NCI-H2227 (cell line): ENCODE measurements around the gene ANO4.
A peak's percentile ranks its signal among the peaks of the same experiment; 100 is the strongest.

Source experiments
- DNase-seq: peaks from one replicate; lab custom pipeline; 2025; ENCODE audit not compliant: unreplicated experiment; lab: John Stamatoyannopoulos, UW

Gene ANO4

DNA sequence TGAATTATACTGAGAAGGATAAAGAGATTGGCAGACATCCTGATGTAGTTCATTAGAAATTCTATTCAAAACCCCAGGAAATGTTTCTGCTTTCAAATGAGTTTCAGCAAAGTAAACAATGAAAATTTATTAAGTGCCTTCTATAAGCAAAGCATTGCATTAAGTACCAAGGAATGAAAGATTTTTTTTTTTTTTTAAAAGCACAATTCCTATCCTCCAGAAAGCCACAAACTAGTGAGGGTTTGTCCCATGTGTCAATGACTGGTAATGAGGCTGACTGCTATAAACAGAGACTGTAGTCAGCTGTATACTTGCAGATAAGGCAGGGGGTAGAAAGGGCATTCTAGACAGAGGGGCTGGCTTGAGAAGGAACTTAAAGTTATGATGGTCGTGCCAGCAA is 6.7 kb downstream of the ANO4 start:
- no peak for DNase-seq

DNA sequence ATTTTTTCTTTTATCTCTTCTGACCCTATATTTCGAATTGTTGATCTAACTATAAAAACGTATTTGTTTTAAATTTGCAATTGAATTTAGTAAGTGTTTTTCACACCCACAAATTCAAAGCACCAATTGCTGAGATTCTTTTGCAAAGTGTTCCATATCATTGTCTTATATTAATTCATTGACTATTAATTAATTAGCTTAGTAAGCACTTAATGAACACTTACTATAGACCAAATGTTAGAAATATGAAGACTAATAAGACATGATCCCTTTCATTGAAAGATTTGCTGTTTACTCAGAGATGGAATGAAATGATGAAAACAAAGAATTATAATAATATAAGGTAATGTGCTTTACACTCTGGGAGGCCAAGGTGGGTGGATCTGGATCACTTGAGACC is 14.2 kb downstream of the ANO4 start:
- no peak for DNase-seq

DNA sequence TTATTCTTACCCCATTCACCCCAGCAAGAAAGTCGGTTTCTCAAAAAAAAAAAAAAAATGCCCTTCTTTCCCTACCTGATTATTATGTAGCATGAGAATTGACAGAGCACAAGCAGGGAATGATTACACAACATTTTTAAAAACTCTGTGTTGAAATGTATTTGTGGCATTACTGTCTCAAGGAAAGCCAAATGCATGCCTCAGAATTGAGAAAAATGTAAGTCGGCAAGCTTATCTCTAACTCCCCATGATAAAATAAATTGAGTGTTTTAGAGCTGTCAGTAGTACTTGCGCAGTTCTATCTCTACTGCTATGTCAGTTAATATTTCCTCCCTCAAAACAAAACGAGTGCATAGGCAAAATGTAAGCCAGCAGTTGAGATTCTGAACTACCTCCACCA is 25.7 kb downstream of the ANO4 start:
- DNase-seq = no peak

DNA sequence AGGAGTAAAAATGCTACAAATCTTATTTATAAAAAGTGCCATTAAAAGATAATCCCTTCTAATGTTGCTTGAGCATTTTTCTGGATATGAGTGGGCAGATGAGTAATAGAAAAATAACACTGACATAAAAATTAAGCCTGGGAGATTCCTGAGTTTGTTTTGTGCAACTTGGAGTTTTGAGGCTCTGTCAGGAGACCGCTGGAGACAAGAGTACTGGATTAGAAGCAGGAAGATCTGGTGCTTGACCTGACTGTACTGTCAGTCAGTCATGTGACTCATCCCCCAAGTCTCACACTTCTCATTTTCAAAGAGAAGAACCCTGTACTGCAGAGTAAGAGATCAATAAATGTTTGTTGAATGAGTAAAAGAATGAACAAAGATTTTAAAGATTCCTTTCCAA is 29.4 kb downstream of the ANO4 start:
- DNase-seq = no peak

DNA sequence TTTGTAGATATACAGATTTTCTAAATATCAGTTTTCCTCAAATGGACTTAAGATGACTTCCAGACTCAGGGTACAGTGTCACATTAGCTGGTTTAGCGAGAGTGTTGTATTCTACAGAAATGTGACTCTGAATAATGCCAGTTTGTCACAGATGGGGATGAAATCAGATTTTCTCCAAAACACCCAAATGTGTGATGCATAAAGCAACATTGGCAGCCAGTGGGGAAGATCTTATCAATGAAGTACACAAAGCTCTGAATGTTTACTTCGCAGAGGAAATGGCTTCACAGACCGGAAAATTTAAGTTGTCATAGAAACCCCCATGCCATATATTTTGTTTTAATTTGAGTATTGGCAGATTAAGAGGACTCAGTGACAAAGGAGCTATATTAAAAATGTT is 29.9 kb downstream of the ANO4 start:
- no peak for DNase-seq

DNA sequence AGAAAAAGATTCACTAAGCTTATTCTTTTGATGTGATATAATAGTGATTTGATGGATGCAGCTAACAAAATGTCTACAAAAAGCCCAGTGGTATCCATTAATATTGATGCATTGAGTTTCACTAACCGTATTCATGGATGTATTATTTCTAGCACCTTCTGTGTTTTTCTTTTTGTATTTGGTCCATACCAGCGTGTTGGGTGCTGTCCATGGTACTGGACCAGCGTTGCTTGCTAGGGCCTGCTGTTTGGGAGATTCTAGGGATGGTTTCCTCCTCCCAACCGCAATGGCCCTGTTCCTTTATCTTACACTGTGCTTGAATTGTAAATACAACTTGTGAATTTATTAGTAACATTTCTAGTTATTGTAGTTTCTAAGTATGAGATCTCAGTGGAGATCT is 31.7 kb downstream of the ANO4 start:
- no peak for DNase-seq

DNA sequence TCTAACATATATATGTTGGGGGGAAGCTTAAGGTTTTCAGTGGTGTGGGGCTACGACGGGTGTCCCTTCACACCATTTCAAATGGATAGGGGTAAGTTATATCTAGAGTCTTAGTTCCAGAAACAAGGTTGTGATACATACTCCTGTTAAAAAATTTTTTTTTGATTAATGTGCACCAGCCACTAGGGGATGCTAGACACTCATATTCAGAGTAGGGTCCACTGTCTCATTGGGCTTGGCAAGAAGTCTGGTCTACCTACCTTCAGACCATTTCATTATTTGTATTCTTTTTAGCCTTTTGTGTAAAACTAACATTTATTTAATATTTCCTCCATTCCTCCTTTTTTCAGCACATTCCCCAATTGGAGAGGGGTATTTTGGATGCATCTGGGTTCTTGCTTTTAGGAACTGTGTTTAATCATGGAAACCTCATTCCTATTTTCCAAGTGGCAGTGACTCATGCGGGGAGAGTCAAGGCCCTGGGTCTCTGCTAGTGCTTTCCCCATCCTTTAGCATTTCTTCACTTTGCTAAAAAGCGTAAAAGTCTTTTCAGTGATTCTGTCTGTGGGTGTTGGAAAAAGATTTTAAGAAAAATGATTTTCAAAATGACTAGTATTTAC is 33.4 kb downstream of the ANO4 start:
- peak; percentile 67 for DNase-seq

DNA sequence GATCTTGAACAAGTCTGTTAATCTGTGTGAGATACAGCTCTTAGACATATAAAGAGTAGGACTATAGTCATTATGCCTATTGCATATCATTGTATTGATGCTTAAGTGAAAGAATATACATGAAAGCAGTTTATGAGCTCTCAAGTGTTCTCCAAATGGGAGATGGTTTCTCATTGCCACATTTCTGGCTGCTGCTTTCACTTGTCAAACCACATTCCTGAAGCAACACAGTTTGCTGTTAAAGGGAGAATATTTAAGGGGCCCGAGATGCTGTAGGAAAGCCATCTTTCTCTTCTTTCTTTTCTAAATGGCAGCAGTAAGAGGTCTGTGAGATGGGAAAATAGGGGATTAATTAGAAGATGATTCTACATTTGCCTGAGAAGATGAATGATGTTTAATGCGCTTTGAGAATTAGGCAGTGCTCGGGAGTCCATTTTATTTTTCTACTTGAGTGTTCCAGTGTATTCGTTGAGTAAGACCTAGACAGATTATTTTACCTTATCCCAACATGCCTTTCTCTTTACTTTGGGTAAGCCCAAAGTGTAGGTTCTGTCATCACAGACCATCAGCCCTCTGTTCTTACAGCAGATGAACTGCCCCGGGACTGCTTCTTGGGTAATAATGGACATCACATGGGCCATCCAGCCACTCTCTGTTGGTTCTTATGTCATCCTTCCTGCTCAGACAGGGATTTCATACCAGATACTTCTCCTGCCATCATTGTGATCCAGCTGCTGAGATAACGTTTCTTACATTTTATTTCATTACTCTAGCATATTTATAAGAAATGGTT is 35.6 kb downstream of the ANO4 start:
- DNase-seq = no peak

DNA sequence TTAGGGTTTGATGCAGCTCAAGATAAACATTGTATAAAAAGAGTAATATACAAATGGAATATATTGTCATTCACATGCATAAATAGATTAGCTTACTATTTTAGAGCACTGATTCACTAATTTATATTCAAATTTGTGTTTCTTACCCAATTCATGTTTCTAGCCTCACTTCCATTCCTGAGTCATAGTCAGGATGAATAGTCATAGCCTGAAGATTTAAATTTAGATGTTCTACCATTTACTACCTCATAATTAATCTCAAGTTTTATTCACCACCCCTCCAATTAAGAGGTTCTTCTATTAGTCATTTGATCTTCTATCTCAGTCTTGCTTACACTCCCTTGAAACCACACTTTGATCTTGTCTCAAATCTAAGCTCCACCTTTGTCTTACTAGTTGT is 38.7 kb downstream of the ANO4 start:
- DNase-seq = no peak

DNA sequence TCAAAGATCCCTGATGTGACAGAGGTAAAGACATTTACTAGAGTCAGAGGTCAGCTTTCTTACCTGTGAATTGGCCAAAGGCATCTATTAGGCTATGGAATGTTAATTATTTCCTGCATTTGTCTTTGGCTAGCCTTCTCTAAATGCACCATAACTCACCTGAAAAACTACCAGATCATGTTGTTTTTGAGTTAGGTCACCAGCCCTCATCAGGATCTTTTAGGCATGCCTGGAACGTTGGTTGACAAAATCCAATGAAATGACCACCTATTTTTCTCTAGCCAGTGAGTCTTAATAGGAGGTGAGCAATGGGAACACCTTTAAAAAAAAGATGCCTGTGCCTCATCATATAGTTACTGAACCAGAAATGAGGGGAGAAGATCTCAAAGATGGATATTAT is 46.2 kb downstream of the ANO4 start:
- no peak for DNase-seq

DNA sequence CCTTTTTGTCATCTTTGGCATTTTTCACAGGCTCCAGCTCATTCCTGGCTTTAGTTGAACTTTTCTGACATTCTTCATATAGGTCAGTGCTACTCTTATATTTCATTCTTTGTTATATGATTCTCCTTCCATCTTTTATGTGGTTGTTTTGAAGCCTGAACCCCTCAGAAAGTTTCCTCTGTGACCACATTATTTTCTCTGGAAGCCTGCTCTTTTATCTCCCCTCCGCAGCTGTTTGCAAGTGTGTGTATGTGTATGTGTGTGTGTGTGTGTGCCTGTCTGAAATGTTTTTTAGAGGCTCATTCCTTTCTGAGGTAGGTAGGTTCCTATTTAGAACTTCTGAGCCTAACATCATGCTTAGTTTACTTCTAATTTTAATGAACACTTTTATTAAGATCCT is 47.6 kb downstream of the ANO4 start:
- DNase-seq = no peak

DNA sequence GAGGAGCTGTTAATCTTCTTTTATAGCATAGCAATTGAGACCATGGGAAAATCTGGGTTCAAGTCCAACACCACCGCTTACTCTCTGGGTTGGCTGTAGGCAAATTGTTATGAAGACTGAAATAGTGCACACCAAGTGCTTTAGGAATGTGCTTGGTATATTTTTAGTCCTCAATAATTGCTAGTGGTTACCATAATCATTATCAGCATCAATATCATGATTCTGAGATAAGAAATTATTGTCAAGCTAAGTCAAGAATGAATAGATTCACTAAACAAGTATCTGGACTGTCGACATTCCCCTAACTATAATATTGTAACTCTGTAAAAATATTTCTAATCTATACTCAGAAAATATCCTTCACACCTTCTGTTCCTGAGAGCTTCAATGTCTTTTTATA is 48.5 kb downstream of the ANO4 start:
- DNase-seq = no peak

DNA sequence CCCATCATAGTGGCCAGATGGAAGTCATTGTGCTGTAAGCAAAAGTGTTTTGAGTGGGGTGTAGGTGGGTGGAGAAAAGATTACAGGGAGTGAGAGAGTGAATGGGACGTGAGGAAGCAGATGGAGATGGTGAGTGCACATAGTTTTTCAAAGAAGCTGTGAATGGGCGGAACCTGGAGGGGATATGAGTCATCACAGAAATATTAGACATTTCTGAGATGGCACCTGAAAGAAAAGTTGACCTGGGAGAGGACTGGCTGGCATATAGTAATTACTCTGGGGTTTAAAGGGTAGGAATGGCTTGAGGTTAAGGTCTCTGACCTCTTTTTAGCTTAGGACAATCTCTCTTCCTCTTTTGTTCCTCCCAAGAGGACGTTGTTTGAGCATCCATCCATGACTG is 50.5 kb downstream of the ANO4 start:
- no peak for DNase-seq

DNA sequence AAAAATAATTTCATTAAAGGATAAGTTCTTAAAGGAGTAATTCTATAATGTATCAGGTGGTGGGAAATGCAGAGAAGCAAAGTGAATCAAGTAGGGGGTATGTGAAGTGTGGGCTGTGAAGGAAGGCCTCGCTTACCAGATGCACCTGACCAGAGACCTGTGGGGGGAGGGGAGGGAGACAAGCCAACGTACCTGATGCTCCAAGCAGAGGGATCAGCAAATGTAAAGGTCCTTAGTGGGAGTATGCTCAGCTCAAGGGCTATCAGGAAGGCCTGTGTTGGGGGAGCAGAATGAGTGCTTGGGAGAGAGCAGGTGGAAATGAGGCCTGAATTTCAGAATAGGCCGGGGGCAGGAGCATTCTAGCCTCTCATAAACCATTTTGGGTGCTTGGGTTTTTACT is 57.1 kb downstream of the ANO4 start:
- DNase-seq = no peak

DNA sequence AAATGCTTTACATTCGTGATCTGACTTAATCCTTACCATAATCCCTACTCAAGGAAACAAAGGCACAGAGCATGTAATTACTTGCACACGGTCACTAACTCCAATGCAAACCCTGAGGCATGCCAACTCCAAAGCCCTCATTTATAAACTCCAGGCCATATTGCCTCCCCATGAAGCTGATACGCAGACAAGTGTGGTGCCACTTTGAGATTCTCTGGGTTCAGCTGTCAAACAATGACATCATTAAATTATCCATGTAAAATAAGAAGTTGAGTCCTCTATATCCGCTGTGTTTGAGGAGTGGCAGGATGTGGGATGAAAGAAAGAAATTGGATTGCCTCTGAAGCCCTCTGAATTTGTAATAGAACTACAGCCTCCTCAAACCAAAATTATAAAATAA is 62.8 kb downstream of the ANO4 start:
- DNase-seq = no peak

DNA sequence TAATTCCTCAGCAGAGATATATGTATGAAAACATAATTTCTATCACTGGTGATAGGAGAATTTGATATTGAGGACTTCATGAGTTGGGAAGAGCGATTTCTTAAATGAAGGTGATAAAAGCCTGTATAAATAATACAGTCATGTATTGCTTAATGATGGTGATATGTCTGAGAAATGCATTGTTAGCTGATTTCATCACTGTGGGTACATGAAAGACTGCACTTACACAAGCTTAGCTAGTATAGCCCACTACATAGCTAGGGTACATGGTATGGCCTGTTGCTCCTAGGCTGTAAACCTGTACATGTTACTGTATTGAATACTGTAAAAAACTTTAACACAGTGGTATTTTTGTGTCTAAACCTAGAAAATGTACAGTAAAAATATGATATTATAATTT is 63.4 kb downstream of the ANO4 start:
- no peak for DNase-seq

DNA sequence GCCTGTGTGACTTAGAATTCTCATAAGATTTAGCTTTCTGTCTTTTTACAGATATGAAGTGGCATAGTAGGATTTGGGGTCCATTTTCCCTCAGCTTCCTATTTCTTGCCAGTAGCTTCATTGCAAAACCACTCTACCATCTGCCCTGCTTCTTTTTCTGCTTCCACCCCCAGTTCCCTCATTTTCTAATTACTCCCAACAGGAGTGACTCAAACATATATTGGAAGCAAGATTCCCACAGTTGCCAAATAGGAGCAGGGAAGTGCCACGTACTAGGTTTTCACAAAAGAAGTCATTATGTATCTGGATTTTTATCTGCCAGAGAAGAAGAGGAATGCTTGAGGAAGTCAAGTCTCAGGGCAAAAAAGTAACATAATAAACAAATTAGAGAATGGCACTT is 64.1 kb downstream of the ANO4 start:
- no peak for DNase-seq

DNA sequence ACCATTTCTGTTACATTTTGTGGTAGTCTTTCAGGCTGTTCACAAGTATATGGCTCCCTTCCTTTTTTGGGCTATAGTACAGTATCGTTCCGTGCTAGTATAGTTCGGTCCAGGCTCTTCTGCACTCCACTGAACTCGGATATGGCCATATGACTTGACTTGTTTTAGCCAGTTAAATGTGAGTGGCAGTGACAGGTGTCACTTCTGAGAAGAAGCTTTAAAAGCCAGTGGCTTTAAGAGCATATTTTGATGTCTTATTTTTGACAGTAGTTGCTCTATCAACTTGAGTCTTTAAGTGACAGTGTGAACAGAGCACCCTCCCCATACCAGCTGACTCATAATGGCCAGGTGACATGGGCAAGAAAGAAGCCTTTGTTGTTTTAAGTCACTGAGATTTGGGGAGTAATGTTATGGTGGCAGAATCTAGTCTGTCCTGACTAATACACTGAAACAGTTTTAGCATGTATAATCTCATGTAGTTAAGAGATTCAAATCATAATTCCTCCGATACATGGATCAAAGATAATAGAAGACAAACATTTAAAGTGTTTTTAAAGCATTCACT is 64.6 kb downstream of the ANO4 start:
- DNase-seq = no peak

DNA sequence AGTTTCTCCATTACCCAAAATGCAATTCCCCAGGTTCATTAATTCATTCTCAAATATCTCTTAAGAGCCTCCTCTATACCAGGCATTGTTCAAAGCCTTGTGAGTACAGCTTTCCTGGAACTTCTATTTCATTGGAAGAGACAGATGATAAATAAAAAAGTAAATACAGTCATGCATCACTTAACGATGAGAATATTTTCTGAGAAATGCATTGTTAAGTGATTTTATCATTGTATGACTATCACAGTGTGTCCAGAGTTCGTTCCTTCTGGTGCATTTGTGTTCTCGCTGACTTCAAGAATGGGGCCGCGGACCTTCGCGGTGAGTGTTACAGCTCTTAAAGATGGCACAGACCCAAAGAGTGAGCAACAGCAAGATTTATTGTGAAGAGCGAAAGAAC is 66.0 kb downstream of the ANO4 start:
- DNase-seq = no peak

DNA sequence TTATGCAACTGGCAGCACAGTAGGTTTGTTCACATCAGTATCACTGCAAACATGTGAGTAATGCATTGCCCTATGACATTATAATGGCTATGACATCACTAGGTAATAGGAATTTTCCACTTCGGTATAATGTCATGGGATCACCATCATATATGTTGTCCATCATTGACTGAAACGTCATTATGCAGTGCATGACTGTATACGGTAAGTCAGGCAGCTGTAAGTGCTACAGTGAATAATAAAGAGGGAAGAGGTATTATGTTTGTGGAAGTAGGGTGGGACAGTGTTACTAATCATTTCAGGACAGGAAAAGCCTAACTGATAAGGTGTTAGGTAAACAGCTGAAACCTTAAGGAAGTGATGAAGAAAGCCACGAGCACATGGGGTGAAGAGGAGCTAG is 68.1 kb downstream of the ANO4 start:
- no peak for DNase-seq

DNA sequence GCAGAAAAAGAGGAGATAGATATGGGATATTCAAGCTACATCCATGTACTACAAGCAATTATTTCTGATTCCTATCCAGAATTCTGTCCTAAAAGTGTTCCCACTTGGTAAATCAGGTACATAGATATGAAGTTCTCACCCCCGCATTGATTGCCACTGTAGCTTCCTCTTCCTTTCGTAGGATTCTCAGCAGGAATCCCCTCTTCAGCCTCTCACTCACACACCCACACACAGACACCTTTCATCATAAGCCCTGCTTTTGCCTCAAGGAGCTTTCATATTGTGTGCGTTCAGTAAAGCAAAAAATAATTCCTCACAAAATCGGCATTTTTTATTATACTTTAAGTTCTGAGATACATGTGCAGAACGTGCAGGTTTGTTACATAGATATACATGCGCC is 69.8 kb downstream of the ANO4 start:
- no peak for DNase-seq

DNA sequence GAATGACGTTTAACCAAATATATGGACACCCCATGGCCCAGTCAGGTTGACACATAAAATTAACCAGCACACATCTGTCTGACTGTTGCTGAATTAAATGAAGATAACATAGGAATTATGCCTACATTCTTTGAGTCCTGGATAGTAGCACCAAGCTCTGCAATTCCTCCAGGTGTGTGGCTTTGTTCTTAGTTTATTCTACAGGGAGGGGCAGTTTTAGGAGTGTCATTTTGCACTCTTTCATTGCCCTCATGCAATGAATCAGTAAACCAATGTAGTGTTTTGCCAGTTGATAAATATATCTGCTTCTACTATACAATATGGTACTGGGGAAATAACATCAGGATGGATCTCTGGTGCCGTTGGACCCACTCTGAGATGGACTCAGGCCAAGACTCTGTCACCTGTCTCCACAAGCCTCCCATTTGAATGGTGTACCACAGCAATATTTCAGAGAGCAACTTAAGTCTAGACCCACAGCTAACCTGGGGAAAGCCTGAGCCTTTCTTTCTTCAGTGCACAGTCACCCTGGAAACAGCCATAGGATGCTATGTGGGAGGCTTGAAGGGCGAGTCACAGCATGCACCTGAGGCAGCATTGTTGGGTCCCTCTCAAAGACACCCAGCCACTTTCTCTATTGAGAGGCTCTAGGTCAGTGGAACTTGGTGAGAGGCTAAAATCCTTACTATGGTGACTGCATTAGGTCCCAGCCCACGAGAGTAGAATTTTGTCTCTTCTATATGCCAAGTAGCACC is 73.2 kb downstream of the ANO4 start:
- no peak for DNase-seq
